PC-3 (cell line): Measurements from ENCODE around the gene LRRC52.

ENCODE experiments used
- EZH2 ChIP-seq: fragments of 300-600 bp; sonication (generic); IDR thresholded peaks from one replicate; pipeline ENCODE4 v1.6.1; 2017; ENCODE audit warnings: antibody characterized with exemption, mild to moderate bottlenecking, low read length; ENCODE audit not compliant: unreplicated experiment
- EZH2phosphoT487 ChIP-seq: fragments of 300-600 bp; sonication (generic); IDR thresholded peaks from 2 replicates; pipeline ENCODE4 v1.6.1; 2018; ENCODE audit warnings: mild to moderate bottlenecking, antibody characterized with exemption, low read length, borderline replicate concordance
- TF ChIP-seq, protein P1 (sequence below): fragments of 300-600 bp; sonication (generic); conservative IDR thresholded peaks from 2 replicates; pipeline ENCODE4 v1.5.1; 2017; ENCODE audit warnings: antibody characterized with exemption, low read depth, mild to moderate bottlenecking, low read length

DNA sequence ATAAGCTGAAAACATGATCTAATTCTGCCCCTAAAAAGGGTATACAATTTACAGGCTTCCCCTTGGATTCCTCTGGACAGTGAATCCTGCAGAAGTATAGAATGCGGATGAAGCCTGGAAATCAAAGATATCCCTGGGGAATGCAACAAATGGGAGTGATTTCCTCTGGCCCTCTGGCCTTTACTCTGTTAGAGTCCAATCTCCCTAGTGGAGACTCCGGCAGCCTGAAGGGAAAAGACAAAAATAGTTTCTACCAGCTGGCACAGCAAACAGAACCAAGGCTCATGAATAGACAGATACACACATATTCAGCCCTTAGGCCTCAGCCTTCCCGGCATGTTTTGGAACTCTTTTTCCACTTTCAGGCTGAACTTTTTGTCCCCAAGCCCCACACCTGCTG, 3.9 kb upstream of the LRRC52 start:
- TF ChIP-seq, protein P1, sequence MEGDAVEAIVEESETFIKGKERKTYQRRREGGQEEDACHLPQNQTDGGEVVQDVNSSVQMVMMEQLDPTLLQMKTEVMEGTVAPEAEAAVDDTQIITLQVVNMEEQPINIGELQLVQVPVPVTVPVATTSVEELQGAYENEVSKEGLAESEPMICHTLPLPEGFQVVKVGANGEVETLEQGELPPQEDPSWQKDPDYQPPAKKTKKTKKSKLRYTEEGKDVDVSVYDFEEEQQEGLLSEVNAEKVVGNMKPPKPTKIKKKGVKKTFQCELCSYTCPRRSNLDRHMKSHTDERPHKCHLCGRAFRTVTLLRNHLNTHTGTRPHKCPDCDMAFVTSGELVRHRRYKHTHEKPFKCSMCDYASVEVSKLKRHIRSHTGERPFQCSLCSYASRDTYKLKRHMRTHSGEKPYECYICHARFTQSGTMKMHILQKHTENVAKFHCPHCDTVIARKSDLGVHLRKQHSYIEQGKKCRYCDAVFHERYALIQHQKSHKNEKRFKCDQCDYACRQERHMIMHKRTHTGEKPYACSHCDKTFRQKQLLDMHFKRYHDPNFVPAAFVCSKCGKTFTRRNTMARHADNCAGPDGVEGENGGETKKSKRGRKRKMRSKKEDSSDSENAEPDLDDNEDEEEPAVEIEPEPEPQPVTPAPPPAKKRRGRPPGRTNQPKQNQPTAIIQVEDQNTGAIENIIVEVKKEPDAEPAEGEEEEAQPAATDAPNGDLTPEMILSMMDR = no peak
- TF ChIP-seq EZH2phosphoT487 = no peak
- no peak for TF ChIP-seq EZH2
